A549 (cell line): Measurements from ENCODE around the gene SLC12A7. TPM values are rescaled to one million over a fixed set of nuclear protein-coding genes. Genes with fewer than 3 reads are reported as not detected.

Source experiments
- ATAC-seq, 2 experiments: fragments of 200-7000 bp in 1 of 2; fragments of >200 bp in 1 of 2; cut with Nextera tagmentation in 1 of 2; cut with Tn5 transposase in 1 of 2; 3 replicates each; pipeline versions ENCODE4 v1.8.0 to v1.9.1; 2018 to 2020; ENCODE audit warnings: mild to moderate bottlenecking in 1 of 2, moderate library complexity in 1 of 2
- CTCF ChIA-PET: fragments of 300-600 bp; sonication (Branson Sonifier 250); formaldehyde crosslinking; extraction: SDS; loops from one replicate; lab custom pipeline; 2021; ENCODE audit warnings: antibody characterized with exemption, inconsistent platforms; lab: Yijun Ruan, JAX
- POLR2A ChIA-PET: fragments of 350-600 bp; formaldehyde crosslinking; extraction: SDS; loops from one replicate; lab custom pipeline; 2021; ENCODE audit warnings: antibody characterized with exemption, inconsistent platforms; lab: Yijun Ruan, JAX
- DNase-seq, 2 experiments: peaks; one replicate each; pipeline versions ENCODE4 v3.0.0 to v3.0.0-alpha.2; 2011 to 2016; ENCODE audit warnings: low read depth in 1 of 2, low spot score in 1 of 2
- FAIRE-seq: peaks from 2 replicates; lab custom pipeline; 2011; peaks lifted over from hg19 to GRCh38; lab: Jason Lieb, UNC
- H3K27ac ChIP-seq, 2 experiments: fragments of >200 bp; sonication (Bioruptor Twin); formaldehyde crosslinking; 3 replicates each; pipeline ENCODE4 v1.5.1; 2016 to 2017
- H3K4me1 ChIP-seq: fragments of >200 bp; sonication (Bioruptor Twin); formaldehyde crosslinking; 3 replicates; pipeline ENCODE4 v1.6.1; 2016
- H3K4me2 ChIP-seq: fragments of >200 bp; sonication (Bioruptor Twin); formaldehyde crosslinking; 3 replicates; pipeline ENCODE4 v1.6.1; 2016
- H3K4me3 ChIP-seq: fragments of >200 bp; sonication (Bioruptor Twin); formaldehyde crosslinking; 3 replicates; pipeline ENCODE4 v1.5.1; 2016
- H3K9me3 ChIP-seq: fragments of >200 bp; sonication (Bioruptor Twin); formaldehyde crosslinking; 3 replicates; pipeline ENCODE4 v1.6.1; 2016
- CBX2 ChIP-seq: fragments of 200-600 bp; sonication (generic); IDR thresholded peaks from 2 replicates; pipeline ENCODE4 v1.6.1; 2016; ENCODE audit warnings: low read depth, mild to moderate bottlenecking, borderline replicate concordance
- CBX8 ChIP-seq: fragments of 200-600 bp; sonication (generic); IDR thresholded peaks from 2 replicates; pipeline ENCODE4 v1.6.1; 2016
- CHD2 ChIP-seq: fragments of 150-350 bp; IDR thresholded peaks from 2 replicates; pipeline ENCODE4 v1.6.1; 2014; ENCODE audit warnings: low read length; ENCODE audit not compliant: partially characterized antibody
- EHMT2 ChIP-seq: fragments of 200-600 bp; sonication (generic); IDR thresholded peaks from 2 replicates; pipeline ENCODE4 v1.6.1; 2016; ENCODE audit warnings: antibody characterized with exemption, low read depth, mild to moderate bottlenecking, moderate library complexity
- EP300 ChIP-seq, 2 experiments: fragments of >200 bp; sonication (Bioruptor Twin); formaldehyde crosslinking; IDR thresholded peaks; 2 replicates in 1 of 2; 3 replicates in 1 of 2; pipeline ENCODE4 v1.6.1; 2016 to 2017
- FOSB ChIP-seq: fragments of 250-450 bp; sonication (Bioruptor Pico); IDR thresholded peaks from 2 replicates; pipeline ENCODE4 v1.5.0; 2020; ENCODE audit warnings: mild to moderate bottlenecking, moderate library complexity
- GATA3 ChIP-seq: IDR thresholded peaks from 2 replicates; pipeline ENCODE4 v1.6.1; 2012; ENCODE audit warnings: borderline replicate concordance
- HEYL ChIP-seq: fragments of 250-450 bp; sonication (Bioruptor Pico); IDR thresholded peaks from 2 replicates; pipeline ENCODE4 v1.8.0; 2021; ENCODE audit warnings: mild to moderate bottlenecking, moderate library complexity
- HOXB13 ChIP-seq: fragments of 250-450 bp; sonication (Bioruptor Pico); IDR thresholded peaks from 2 replicates; pipeline ENCODE4 v1.5.0; 2020; ENCODE audit warnings: low read depth, mild to moderate bottlenecking, moderate library complexity
- HOXB5 ChIP-seq: fragments of 250-450 bp; sonication (Bioruptor Pico); IDR thresholded peaks from 2 replicates; pipeline ENCODE4 v1.5.0; 2020; ENCODE audit warnings: mild to moderate bottlenecking, moderate library complexity
- JUN ChIP-seq, 2 experiments: fragments of >200 bp; sonication (Bioruptor Twin); formaldehyde crosslinking; IDR thresholded peaks; 2 replicates in 1 of 2; 3 replicates in 1 of 2; pipeline ENCODE4 v1.6.1; 2016 to 2017
- KDM1A ChIP-seq: fragments of 200-600 bp; sonication (generic); IDR thresholded peaks from 2 replicates; pipeline ENCODE4 v1.6.1; 2016; ENCODE audit warnings: low read depth, mild to moderate bottlenecking
- MAFK ChIP-seq: fragments of 450-650 bp; IDR thresholded peaks from 2 replicates; pipeline ENCODE4 v1.6.1; 2014; ENCODE audit not compliant: partially characterized antibody
- MAZ ChIP-seq: fragments of 150-350 bp; IDR thresholded peaks from 2 replicates; pipeline ENCODE4 v1.6.1; 2014; ENCODE audit warnings: antibody characterized with exemption, low read depth, low read length, borderline replicate concordance
- MYC ChIP-seq: IDR thresholded peaks from 2 replicates; pipeline ENCODE4 v1.6.1; 2012; ENCODE audit warnings: mild to moderate bottlenecking, inconsistent platforms, low read length, improper control_type of control experiment, borderline replicate concordance
- NPAS2 ChIP-seq: fragments of 250-450 bp; sonication (Bioruptor Pico); IDR thresholded peaks from 2 replicates; pipeline ENCODE4 v1.8.0; 2022; ENCODE audit warnings: mild to moderate bottlenecking, moderate library complexity, borderline replicate concordance
- POLR2A ChIP-seq: IDR thresholded peaks from 2 replicates; pipeline ENCODE4 v1.6.1; 2012; ENCODE audit warnings: mild to moderate bottlenecking, low read length
- RAD21 ChIP-seq, 2 experiments: fragments of >200 bp in 1 of 2; sonication (Bioruptor Twin) in 1 of 2; formaldehyde crosslinking in 1 of 2; IDR thresholded peaks in 1 of 2; conservative IDR thresholded peaks in 1 of 2; 2 replicates in 1 of 2; 3 replicates in 1 of 2; pipeline ENCODE4 v1.6.1; 2012 to 2018; ENCODE audit warnings: inconsistent platforms in 1 of 2
- RNF2 ChIP-seq: fragments of 200-600 bp; sonication (generic); IDR thresholded peaks from 2 replicates; pipeline ENCODE4 v1.6.1; 2016; ENCODE audit warnings: low read depth, mild to moderate bottlenecking, antibody characterized with exemption, moderate library complexity, borderline replicate concordance
- SREBF2 ChIP-seq: fragments of 450-650 bp; IDR thresholded peaks from 2 replicates; pipeline ENCODE4 v1.6.1; 2014; ENCODE audit warnings: mild to moderate bottlenecking, moderate library complexity
- TP53 ChIP-seq: fragments of 250-450 bp; sonication (Bioruptor Pico); IDR thresholded peaks from 2 replicates; pipeline ENCODE4 v1.5.0; 2021; ENCODE audit warnings: mild to moderate bottlenecking, moderate library complexity
- ZC3H11A ChIP-seq: fragments of 450-650 bp; IDR thresholded peaks from 2 replicates; pipeline ENCODE4 v1.6.1; 2014; ENCODE audit warnings: antibody characterized with exemption, mild to moderate bottlenecking
- ZNF302 ChIP-seq: fragments of 250-450 bp; sonication (Bioruptor Pico); IDR thresholded peaks from 2 replicates; pipeline ENCODE4 v1.9.0; 2021; ENCODE audit warnings: inconsistent platforms, mild to moderate bottlenecking, moderate library complexity
- WGBS: methylation state at CpG from one replicate; pipeline ENCODE4 v1.1.6; 2017; ENCODE audit errors: missing lambda C conversion rate; 5-methylcytosine and 5-hydroxymethylcytosine counted together
- polyA plus RNA-seq, 4 experiments: library from polyadenylated mRNA; depleted of rRNA in 3 of 4; stranded (reverse); fragments of >200 nt; fragmentation: RNase III in 1 of 4; extraction: RNeasy Plus Mini Kit Qiagen cat#74134 plus additional on column Dnase treatment in 1 of 4; gene quantifications; 2 replicates in 3 of 4; 3 replicates in 1 of 4; pipeline ENCODE4 v1.2.3, GENCODE V29; 2011 to 2017
- TF ChIP-seq, protein P1 (sequence below): IDR thresholded peaks from 2 replicates; pipeline ENCODE4 v1.6.1; 2012
- TF ChIP-seq, protein P2 (sequence below): fragments of 250-450 bp; sonication (Bioruptor Pico); IDR thresholded peaks from 2 replicates; pipeline ENCODE4 v1.5.0; 2020; ENCODE audit warnings: low read depth, mild to moderate bottlenecking, moderate library complexity

The SLC12A7 gene
- polyA plus RNA-seq, 2 of the 4 experiments (the other 2 are of a cell fraction), result 11.2 to 22.5 TPM

GRCh38 chr5:1075555-1075881, 36.3 kb downstream of the SLC12A7 start:
- ChIA-PET POLR2A (no interaction called here), CTCF (interaction anchor here (1.1 kb wide), 1 partner anchor 26 kb away, joined by 3 read pairs; no protein-coding TSS in a partner anchor)
- no peak for FAIRE-seq

DNA sequence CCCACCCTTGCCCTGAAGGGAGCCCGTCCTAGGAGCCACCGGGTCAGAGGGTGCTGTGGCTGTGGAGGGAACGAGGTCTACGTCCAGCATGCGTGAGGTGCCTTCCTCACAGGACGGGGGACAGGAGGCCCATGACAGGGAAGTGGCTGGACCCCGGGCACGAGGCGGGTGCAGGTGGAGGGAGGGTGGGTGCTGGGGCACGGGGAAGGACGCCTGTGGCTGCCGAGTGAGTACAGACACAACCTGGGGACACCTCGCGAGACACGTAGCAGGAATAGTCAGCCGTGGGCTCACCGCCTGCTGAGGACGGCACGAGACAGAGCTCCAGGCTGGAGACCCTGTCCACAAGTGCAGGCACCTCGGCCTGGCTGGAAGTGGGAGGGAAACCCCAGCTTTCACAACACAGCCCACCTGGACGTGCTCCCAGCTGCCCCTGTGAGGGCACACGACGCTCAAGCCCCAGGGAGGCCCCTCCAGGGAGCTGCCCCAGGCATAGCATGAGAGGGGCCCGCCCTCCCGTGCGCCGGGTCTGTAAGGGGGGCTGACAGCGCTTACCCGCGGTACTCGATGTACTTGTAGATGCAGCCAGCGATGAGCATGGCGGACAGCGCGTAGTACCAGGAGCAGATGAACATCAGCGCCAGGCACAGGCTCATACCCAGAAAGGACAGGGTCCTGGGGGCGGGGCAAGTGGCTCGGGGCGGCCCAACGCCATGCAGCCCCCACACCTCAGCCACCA, 36.9 kb downstream of the SLC12A7 start:
- no peak for TF ChIP-seq JUN (IDR thresholded peaks at IDR 0.05)
- TF ChIP-seq CHD2, result no peak
- no peak for TF ChIP-seq MYC
- no peak for TF ChIP-seq TP53 (CRISPR knock-in tag)
- no peak for TF ChIP-seq ZC3H11A
- TF ChIP-seq CBX2, result no peak
- TF ChIP-seq EHMT2, result no peak
- no peak for TF ChIP-seq MAFK
- no peak for TF ChIP-seq RNF2
- TF ChIP-seq, protein P1, sequence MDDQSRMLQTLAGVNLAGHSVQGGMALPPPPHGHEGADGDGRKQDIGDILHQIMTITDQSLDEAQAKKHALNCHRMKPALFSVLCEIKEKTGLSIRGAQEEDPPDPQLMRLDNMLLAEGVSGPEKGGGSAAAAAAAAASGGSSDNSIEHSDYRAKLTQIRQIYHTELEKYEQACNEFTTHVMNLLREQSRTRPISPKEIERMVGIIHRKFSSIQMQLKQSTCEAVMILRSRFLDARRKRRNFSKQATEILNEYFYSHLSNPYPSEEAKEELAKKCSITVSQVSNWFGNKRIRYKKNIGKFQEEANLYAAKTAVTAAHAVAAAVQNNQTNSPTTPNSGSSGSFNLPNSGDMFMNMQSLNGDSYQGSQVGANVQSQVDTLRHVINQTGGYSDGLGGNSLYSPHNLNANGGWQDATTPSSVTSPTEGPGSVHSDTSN, result no peak
- TF ChIP-seq SREBF2, result no peak
- TF ChIP-seq, all 56 proteins: peak for 0
- POLR2A ChIA-PET, result no interaction called here
- WGBS, result 91% methylated on average over 29 of the region's 40 CpGs
- CTCF ChIA-PET, result interaction anchor here (1.7 kb wide), 1 partner anchor 65 kb away, joined by 4 read pairs; no protein-coding TSS in a partner anchor
- Histone ChIP-seq H3K9me3 (no peaks in the 10 kb centered on the region), H3K27ac (no peak overlapping the region), H3K4me2 (no peak overlapping the region), H3K4me3 (no peak overlapping the region), H3K4me1 (no peaks in the 10 kb centered on the region)
- ATAC-seq (no peak; a peak in 1 of 6 replicates), FAIRE-seq (no peak), DNase-seq (no peak)

More at GRCh38 chr5:1075555-1075881, 36.3 kb downstream of the SLC12A7 start:
- Histone ChIP-seq H3K4me3 (no peak overlapping the region), H3K9me3 (no peaks in the 10 kb centered on the region), H3K27ac (no peak overlapping the region), H3K4me2 (no peak overlapping the region), H3K4me1 (no peaks in the 10 kb centered on the region)
- DNase-seq (no peak), ATAC-seq (no peak; a peak in 1 of 6 replicates)
- TF ChIP-seq ZC3H11A (no peak), JUN (IDR thresholded peaks at IDR 0.05) (no peak), MAFK (no peak), MAZ (no peak), HOXB13 (CRISPR knock-in tag) (no peak), KDM1A (no peak), FOSB (CRISPR knock-in tag) (no peak), GATA3 (no peak), EP300 (IDR thresholded peaks at IDR 0.05) (no peak), RAD21 (conservative IDR thresholded peaks at IDR 0.05 in 1 of 2, IDR thresholded peaks at IDR 0.05 in 1 of 2) (no peak), HOXB5 (CRISPR knock-in tag) (no peak), NPAS2 (CRISPR knock-in tag) (no peak), CBX8 (no peak), ZNF302 (no peak), POLR2A (no peak), HEYL (CRISPR knock-in tag) (no peak)
- TF ChIP-seq, protein P2, sequence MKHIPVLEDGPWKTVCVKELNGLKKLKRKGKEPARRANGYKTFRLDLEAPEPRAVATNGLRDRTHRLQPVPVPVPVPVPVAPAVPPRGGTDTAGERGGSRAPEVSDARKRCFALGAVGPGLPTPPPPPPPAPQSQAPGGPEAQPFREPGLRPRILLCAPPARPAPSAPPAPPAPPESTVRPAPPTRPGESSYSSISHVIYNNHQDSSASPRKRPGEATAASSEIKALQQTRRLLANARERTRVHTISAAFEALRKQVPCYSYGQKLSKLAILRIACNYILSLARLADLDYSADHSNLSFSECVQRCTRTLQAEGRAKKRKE (CRISPR knock-in tag), result no peak
- WGBS, result 79% methylated on average over 7 of the region's 10 CpGs
